Fibroblast of skin of back (primary cell): ENCODE data around the gene CDH8. TPM values are rescaled to one million over a fixed set of nuclear protein-coding genes. Genes with fewer than 3 reads are reported as not detected.
A peak's percentile ranks its signal among the peaks of the same experiment; 100 is the strongest.

ENCODE experiments used
- DNase-seq: peaks from one replicate; pipeline ENCODE4 v3.0.0-alpha.2; 2013
- polyA plus RNA-seq, 2 experiments: library from polyadenylated mRNA; unstranded; fragments of 120-200 nt; gene quantifications; one replicate each; pipeline ENCODE4 v1.2.1, GENCODE V29; 2013; ENCODE audit not compliant: insufficient read length in 2 of 2

CDH8 gene
- polyA plus RNA-seq (2013, experiment 1 of 2; ENCODE audit: insufficient read length): 32.5 TPM
- polyA plus RNA-seq (2013, experiment 2 of 2; ENCODE audit: insufficient read length): 82.7 TPM

GRCh38 chr16:62036101-62036801 is at the start of gene CDH8:
Gene CDH8, minus strand, starts transcription at chr16:62036438. Its CDS starts 15,035 bp downstream, at chr16:62021403.
- DNase-seq: peak; percentile 66

GRCh38 chr16:62079236-62079635 is 43.0 kb upstream of the CDH8 start:
- DNase-seq: peak; percentile 40

- DNase-seq: peak; percentile 8
Observed at GRCh38 chr16:62077998-62078397, 41.8 kb upstream of the CDH8 start.

- no peak for DNase-seq
Observed at GRCh38 chr16:62076886-62077285, 40.6 kb upstream of the CDH8 start.

- no peak for DNase-seq
Observed at GRCh38 chr16:62068747-62069146, 32.5 kb upstream of the CDH8 start.

- no peak for DNase-seq
Observed at GRCh38 chr16:62067981-62068380, 31.7 kb upstream of the CDH8 start.

GRCh38 chr16:62067182-62067581 is 30.9 kb upstream of the CDH8 start:
- DNase-seq: no peak

GRCh38 chr16:62066747-62067146 is 30.5 kb upstream of the CDH8 start:
- no peak for DNase-seq

GRCh38 chr16:62064173-62064572 is 27.9 kb upstream of the CDH8 start:
- no peak for DNase-seq

- DNase-seq: no peak
Observed at GRCh38 chr16:62060089-62060488, 23.9 kb upstream of the CDH8 start.

GRCh38 chr16:62059527-62059926 is 23.3 kb upstream of the CDH8 start:
- no peak for DNase-seq

- DNase-seq: no peak
Observed at GRCh38 chr16:62058412-62058811, 22.2 kb upstream of the CDH8 start.

- DNase-seq: no peak
Observed at GRCh38 chr16:62051942-62052341, 15.7 kb upstream of the CDH8 start.

GRCh38 chr16:62050793-62051192 is 14.6 kb upstream of the CDH8 start:
- no peak for DNase-seq

GRCh38 chr16:62046801-62047200 is 10.6 kb upstream of the CDH8 start:
- no peak for DNase-seq

- peak; percentile 73 for DNase-seq
Observed at GRCh38 chr16:62041401-62041800, 5.2 kb upstream of the CDH8 start.

GRCh38 chr16:62038646-62039045 is 2.4 kb upstream of the CDH8 start:
- no peak for DNase-seq

GRCh38 chr16:62038225-62038624 is 2.0 kb upstream of the CDH8 start:
- no peak for DNase-seq

GRCh38 chr16:62036802-62037135 is 531 bp upstream of the CDH8 start:
- peak; percentile 9 for DNase-seq

- DNase-seq: peak; percentile 73
Observed at GRCh38 chr16:62035115-62036092, 834 bp downstream of the CDH8 start.

- peak; percentile 13 for DNase-seq
Observed at GRCh38 chr16:62034231-62035114, 1.8 kb downstream of the CDH8 start.

- no peak for DNase-seq
Observed at GRCh38 chr16:62033065-62033464, 3.2 kb downstream of the CDH8 start.

GRCh38 chr16:62029947-62030346 is 6.3 kb downstream of the CDH8 start:
- DNase-seq: no peak
